NB4 (cell line): ENCODE measurements around the gene TBC1D9.

Experiments
- CTCF ChIP-seq: IDR thresholded peaks from one replicate; pipeline ENCODE4 v1.5.1; 2012; ENCODE audit warnings: low read depth, low read length
- MAX ChIP-seq: IDR thresholded peaks from 2 replicates; pipeline ENCODE4 v1.6.1; 2011; ENCODE audit warnings: low read depth, low read length
- POLR2A ChIP-seq: IDR thresholded peaks from 2 replicates; pipeline ENCODE4 v1.6.1; 2011; ENCODE audit warnings: mild to moderate bottlenecking; ENCODE audit not compliant: insufficient read length; ENCODE audit errors: extremely low read depth

- TF ChIP-seq CTCF (no peak), MAX (no peak), POLR2A (no peak)
Measured at GRCh38 chr4:140753329-140753728, 2.9 kb downstream of the TBC1D9 start.
